ENCODE measurements around the gene ICA1L.

The ICA1L gene

GRCh38 chr2:202765436-202765835 is 106.1 kb downstream of the ICA1L start:
- no peaks in the 10 kb centered on the region for H4K20me1 ChIP-seq (ENCODE audit: insufficient read depth, low read length)
- H3K27ac ChIP-seq (ENCODE audit: low read depth, low read length, poor library complexity, severe bottlenecking), result no peak overlapping the region
- no peaks in the 10 kb centered on the region for H3K4me1 ChIP-seq (ENCODE audit: insufficient read depth, low read length, severe bottlenecking)
- H3K4me3 ChIP-seq (ENCODE audit: low read depth, low read length, poor library complexity, severe bottlenecking), result no peak overlapping the region
- H3K9me2 ChIP-seq (ENCODE audit: low read depth, low read length), result no peaks in the 10 kb centered on the region
- no peaks in the 10 kb centered on the region for H3F3A ChIP-seq (ENCODE audit: insufficient read depth, low read length)
- TF ChIP-seq EZH2 (IDR thresholded peaks at IDR 0.05; ENCODE audit: borderline replicate concordance, low read length), result no peak
- H3K9me3 ChIP-seq (ENCODE audit: low read length), result no peaks in the 10 kb centered on the region
- H2AFZ ChIP-seq (ENCODE audit: low read length), result no peak overlapping the region
- H3K27me3 ChIP-seq (ENCODE audit: insufficient read depth, low read length), result no peaks in the 10 kb centered on the region
- no peak overlapping the region for H3K4me2 ChIP-seq (ENCODE audit: low read length)
- no peaks in the 10 kb centered on the region for H3K79me2 ChIP-seq (ENCODE audit: insufficient read depth, low read length)
- H3K9ac ChIP-seq (ENCODE audit: low read length), result no peak overlapping the region
- peaks cover 20% of the 10 kb centered on the region for H3K36me3 ChIP-seq (ENCODE audit: insufficient read depth, low read length)

GRCh38 chr2:202764991-202765390 is 106.6 kb downstream of the ICA1L start:
- Histone ChIP-seq H3K9me2 (ENCODE audit: low read depth, low read length) (no peaks in the 10 kb centered on the region), H2AFZ (ENCODE audit: low read length) (no peak overlapping the region), H3K4me1 (ENCODE audit: insufficient read depth, low read length, severe bottlenecking) (no peaks in the 10 kb centered on the region), H3K4me2 (ENCODE audit: low read length) (no peak overlapping the region), H3K4me3 (ENCODE audit: low read depth, low read length, poor library complexity, severe bottlenecking) (no peak overlapping the region), H3K79me2 (ENCODE audit: insufficient read depth, low read length) (no peaks in the 10 kb centered on the region), H3K9ac (ENCODE audit: low read length) (no peak overlapping the region), H3K27ac (ENCODE audit: low read depth, low read length, poor library complexity, severe bottlenecking) (no peak overlapping the region), H3K9me3 (ENCODE audit: low read length) (no peaks in the 10 kb centered on the region), H3K27me3 (ENCODE audit: insufficient read depth, low read length) (no peaks in the 10 kb centered on the region), H3F3A (ENCODE audit: insufficient read depth, low read length) (no peaks in the 10 kb centered on the region), H3K36me3 (ENCODE audit: insufficient read depth, low read length) (peaks cover 25% of the 10 kb centered on the region), H4K20me1 (ENCODE audit: insufficient read depth, low read length) (no peaks in the 10 kb centered on the region)
- TF ChIP-seq CTCF (IDR thresholded peaks at IDR 0.05; ENCODE audit: low read length) (no peak), EZH2 (IDR thresholded peaks at IDR 0.05; ENCODE audit: borderline replicate concordance, low read length) (no peak)

GRCh38 chr2:202763916-202764315 is 107.7 kb downstream of the ICA1L start:
- Histone ChIP-seq H3K4me1 (ENCODE audit: insufficient read depth, low read length, severe bottlenecking) (no peaks in the 10 kb centered on the region), H3F3A (ENCODE audit: insufficient read depth, low read length) (no peaks in the 10 kb centered on the region), H3K36me3 (ENCODE audit: insufficient read depth, low read length) (peaks cover 33% of the 10 kb centered on the region), H3K27me3 (ENCODE audit: insufficient read depth, low read length) (no peaks in the 10 kb centered on the region), H4K20me1 (ENCODE audit: insufficient read depth, low read length) (no peaks in the 10 kb centered on the region), H2AFZ (ENCODE audit: low read length) (no peak overlapping the region), H3K9ac (ENCODE audit: low read length) (no peak overlapping the region), H3K27ac (ENCODE audit: low read depth, low read length, poor library complexity, severe bottlenecking) (no peak overlapping the region), H3K9me3 (ENCODE audit: low read length) (no peaks in the 10 kb centered on the region), H3K4me3 (ENCODE audit: low read depth, low read length, poor library complexity, severe bottlenecking) (no peak overlapping the region), H3K9me2 (ENCODE audit: low read depth, low read length) (no peaks in the 10 kb centered on the region), H3K79me2 (ENCODE audit: insufficient read depth, low read length) (no peaks in the 10 kb centered on the region), H3K4me2 (ENCODE audit: low read length) (no peak overlapping the region)
- TF ChIP-seq EZH2 (IDR thresholded peaks at IDR 0.05; ENCODE audit: borderline replicate concordance, low read length) (no peak), CTCF (IDR thresholded peaks at IDR 0.05; ENCODE audit: low read length) (no peak)

- Histone ChIP-seq H3F3A (ENCODE audit: insufficient read depth, low read length) (no peaks in the 10 kb centered on the region), H3K4me2 (ENCODE audit: low read length) (no peak overlapping the region), H3K9ac (ENCODE audit: low read length) (no peak overlapping the region), H3K79me2 (ENCODE audit: insufficient read depth, low read length) (no peaks in the 10 kb centered on the region), H3K4me3 (ENCODE audit: low read depth, low read length, poor library complexity, severe bottlenecking) (no peak overlapping the region), H3K9me3 (ENCODE audit: low read length) (no peaks in the 10 kb centered on the region), H3K9me2 (ENCODE audit: low read depth, low read length) (no peaks in the 10 kb centered on the region), H3K4me1 (ENCODE audit: insufficient read depth, low read length, severe bottlenecking) (no peaks in the 10 kb centered on the region), H3K27me3 (ENCODE audit: insufficient read depth, low read length) (no peaks in the 10 kb centered on the region), H2AFZ (ENCODE audit: low read length) (no peak overlapping the region), H3K27ac (ENCODE audit: low read depth, low read length, poor library complexity, severe bottlenecking) (no peak overlapping the region), H4K20me1 (ENCODE audit: insufficient read depth, low read length) (no peaks in the 10 kb centered on the region), H3K36me3 (ENCODE audit: insufficient read depth, low read length) (peaks cover 44% of the 10 kb centered on the region)
- TF ChIP-seq EZH2 (IDR thresholded peaks at IDR 0.05; ENCODE audit: borderline replicate concordance, low read length), result no peak
- no peak for TF ChIP-seq CTCF (IDR thresholded peaks at IDR 0.05; ENCODE audit: low read length)
Observed at GRCh38 chr2:202762556-202762955, 109.0 kb downstream of the ICA1L start.
